OCI-LY3 (cell line): Measurements from ENCODE around the gene MAP4K3.

Experiments
- H2AFZ ChIP-seq: fragments of 200-600, 300-600 bp; shearing (Covaris generic); 2 replicates; pipeline ENCODE4 v1.6.0; 2014; ENCODE audit warnings: antibody characterized with exemption, low read depth, low read length
- H3K27ac ChIP-seq: fragments of 200-600, 300-600 bp; sonication (generic); 2 replicates; pipeline ENCODE4 v1.5.1; 2014; ENCODE audit warnings: mild to moderate bottlenecking, low read length, moderate library complexity, mixed read lengths
- H3K27me3 ChIP-seq: fragments of 200-600, 300-600 bp; sonication (generic); 2 replicates; pipeline ENCODE4 v1.6.1; 2014; ENCODE audit warnings: low read depth, low read length, mixed read lengths
- H3K36me3 ChIP-seq: fragments of 200-600, 300-600 bp; sonication (generic); replicated peaks from 2 replicates; pipeline ENCODE3; 2014; ENCODE audit warnings: low read depth, low read length, mixed read lengths
- H3K4me1 ChIP-seq: fragments of 300-600, 200-600 bp; sonication (generic); 2 replicates; pipeline ENCODE4 v1.6.1; 2014; ENCODE audit warnings: low read length, mixed read lengths
- H3K4me2 ChIP-seq: fragments of 200-600, 300-600 bp; sonication (generic); 2 replicates; pipeline ENCODE4 v1.6.1; 2014; ENCODE audit warnings: low read length, mixed read lengths
- H3K4me3 ChIP-seq: fragments of 300-600, 200-600 bp; sonication (generic); 2 replicates; pipeline ENCODE4 v1.5.1; 2014; ENCODE audit warnings: antibody characterized with exemption, mild to moderate bottlenecking, low read length, moderate library complexity
- H3K79me2 ChIP-seq: fragments of 300-600, 200-600 bp; shearing (Covaris generic); 2 replicates; pipeline ENCODE4 v1.6.1; 2014; ENCODE audit warnings: mild to moderate bottlenecking, low read length, mixed read lengths
- H3K9ac ChIP-seq: fragments of 300-600, 200-600 bp; shearing (Covaris generic); 2 replicates; pipeline ENCODE4 v1.6.0; 2014; ENCODE audit warnings: mild to moderate bottlenecking, low read length, moderate library complexity
- H3K9me3 ChIP-seq: fragments of 200-600, 300-600 bp; shearing (Covaris generic); 2 replicates; pipeline ENCODE4 v1.6.1; 2014; ENCODE audit warnings: low read length, mixed read lengths; ENCODE audit not compliant: insufficient read depth
- H4K20me1 ChIP-seq: fragments of 200-600, 300-600 bp; sonication (generic); 2 replicates; pipeline ENCODE4 v1.6.1; 2016; ENCODE audit warnings: low read length, mixed read lengths; ENCODE audit not compliant: insufficient read depth
- CTCF ChIP-seq: fragments of 200-600, 300-600 bp; sonication (generic); IDR thresholded peaks from 2 replicates; pipeline ENCODE4 v1.5.1; 2014; ENCODE audit warnings: antibody characterized with exemption, low read length, low read depth
- EZH2phosphoT487 ChIP-seq: fragments of 200-600 bp; shearing (Covaris generic); IDR thresholded peaks from 2 replicates; pipeline ENCODE4 v1.6.1; 2018; ENCODE audit warnings: antibody characterized with exemption, mixed run types, low read depth

The MAP4K3 gene

DNA sequence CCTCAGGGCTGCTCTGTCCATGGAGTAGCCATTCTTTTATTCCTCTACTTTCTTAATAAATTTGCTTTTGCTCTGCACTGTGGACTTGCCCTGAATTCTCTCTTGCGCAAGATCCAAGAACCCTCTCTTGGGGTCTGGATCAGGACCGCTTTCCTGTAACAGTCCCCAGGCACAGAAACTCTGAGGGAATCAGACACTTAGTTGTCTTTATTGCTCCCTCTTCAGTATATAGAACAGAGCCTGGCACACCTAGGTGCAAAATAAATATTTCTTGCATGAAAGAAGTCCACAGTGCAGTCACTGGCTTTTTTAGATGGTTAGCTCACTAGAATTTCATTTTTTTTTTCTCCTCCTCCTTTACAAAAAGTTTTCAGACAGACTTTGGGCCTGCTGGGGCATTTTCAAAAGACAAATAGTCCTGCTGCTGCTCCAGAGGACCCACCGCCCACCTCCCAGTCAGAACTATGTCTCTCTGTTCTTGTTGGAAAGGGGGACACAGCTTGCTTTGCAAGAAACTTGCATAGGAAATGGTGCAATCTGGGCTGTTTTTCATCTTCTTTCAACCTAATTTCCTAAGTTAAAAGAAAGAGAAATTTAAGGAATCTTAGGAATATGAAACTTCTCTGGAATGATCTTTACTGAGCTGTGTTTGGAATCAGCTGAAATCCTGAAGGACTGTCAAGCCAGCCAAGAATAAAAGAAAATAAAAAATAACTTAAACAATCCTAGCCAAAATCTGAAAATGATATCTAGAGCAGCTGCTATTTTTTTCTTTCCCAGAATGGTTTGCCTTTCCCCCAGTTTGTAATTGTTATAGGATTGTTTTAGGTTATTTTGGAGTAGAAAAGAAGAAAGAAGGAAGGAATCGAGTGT, 31.7 kb upstream of the MAP4K3 start:
- no peak overlapping the region for H3K9ac ChIP-seq
- H3K4me2 ChIP-seq, result no peak overlapping the region
- no peak overlapping the region for H2AFZ ChIP-seq
- H3K9me3 ChIP-seq, result no peaks in the 10 kb centered on the region
- H3K36me3 ChIP-seq, result no peaks in the 10 kb centered on the region
- H3K4me3 ChIP-seq, result no peak overlapping the region
- H4K20me1 ChIP-seq, result no peaks in the 10 kb centered on the region
- peaks cover 45% of the 10 kb centered on the region for H3K27me3 ChIP-seq
- TF ChIP-seq EZH2phosphoT487 (no peak), CTCF (no peak)
- H3K4me1 ChIP-seq, result peaks cover 22% of the 10 kb centered on the region
- no peaks in the 10 kb centered on the region for H3K79me2 ChIP-seq
- H3K27ac ChIP-seq, result no peak overlapping the region

DNA sequence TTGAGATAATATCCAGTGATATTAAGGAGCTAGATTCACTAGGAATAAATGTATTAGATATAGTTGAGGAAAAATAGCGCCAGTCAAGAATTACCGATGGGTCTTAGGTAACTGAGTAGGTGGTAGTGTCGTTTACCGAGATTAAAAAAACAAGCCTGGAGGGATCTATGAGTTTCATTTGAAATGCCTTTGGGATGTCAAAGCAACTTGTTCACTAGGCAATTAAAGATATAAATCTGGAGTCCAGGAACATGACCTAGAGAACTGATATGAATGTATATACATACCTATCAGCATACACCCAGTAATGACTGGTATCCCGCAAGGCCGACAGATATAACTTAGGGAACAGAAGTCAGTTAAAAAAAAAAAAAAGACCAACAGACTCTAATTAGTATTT, 29.2 kb upstream of the MAP4K3 start:
- Histone ChIP-seq H3K9ac (no peak overlapping the region), H3K4me3 (no peak overlapping the region), H2AFZ (no peak overlapping the region), H3K79me2 (no peaks in the 10 kb centered on the region), H3K9me3 (no peaks in the 10 kb centered on the region), H4K20me1 (no peaks in the 10 kb centered on the region), H3K27ac (no peak overlapping the region), H3K27me3 (peaks cover 42% of the 10 kb centered on the region), H3K4me1 (peaks cover 22% of the 10 kb centered on the region), H3K36me3 (no peaks in the 10 kb centered on the region), H3K4me2 (no peak overlapping the region)
- no peak for TF ChIP-seq EZH2phosphoT487
- no peak for TF ChIP-seq CTCF

DNA sequence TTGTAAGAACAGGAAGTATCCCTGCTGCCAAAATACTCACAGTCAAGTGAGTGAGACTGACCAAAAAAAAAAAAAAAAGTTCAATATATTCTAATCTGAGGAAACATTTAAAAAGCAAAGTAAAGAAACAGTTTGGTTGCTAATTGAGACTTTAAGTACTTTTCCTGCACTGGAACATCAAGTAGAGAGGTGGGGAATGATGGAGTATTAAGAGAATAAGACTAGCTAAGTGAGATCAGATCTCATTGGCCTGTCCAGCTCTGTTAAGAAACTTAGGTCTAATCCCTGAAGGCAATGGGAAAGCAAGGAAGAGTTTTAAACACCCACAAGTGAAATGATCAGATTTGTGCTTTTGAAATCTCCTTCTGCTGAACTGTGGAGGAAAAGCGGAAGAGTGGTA, 27.8 kb upstream of the MAP4K3 start:
- H4K20me1 ChIP-seq, result no peaks in the 10 kb centered on the region
- H3K36me3 ChIP-seq, result no peaks in the 10 kb centered on the region
- H3K4me3 ChIP-seq, result no peak overlapping the region
- no peaks in the 10 kb centered on the region for H3K79me2 ChIP-seq
- H3K27me3 ChIP-seq, result peaks cover 33% of the 10 kb centered on the region
- H3K9ac ChIP-seq, result no peak overlapping the region
- no peak for TF ChIP-seq CTCF
- no peak for TF ChIP-seq EZH2phosphoT487
- H2AFZ ChIP-seq, result no peak overlapping the region
- no peaks in the 10 kb centered on the region for H3K9me3 ChIP-seq
- peaks cover 11% of the 10 kb centered on the region for H3K4me1 ChIP-seq
- no peak overlapping the region for H3K4me2 ChIP-seq
- H3K27ac ChIP-seq, result no peak overlapping the region

GRCh38 chr2:39455826-39456225, 18.7 kb upstream of the MAP4K3 start:
- H3K9ac ChIP-seq, result no peak overlapping the region
- no peaks in the 10 kb centered on the region for H3K79me2 ChIP-seq
- no peaks in the 10 kb centered on the region for H3K4me1 ChIP-seq
- peaks cover 6% of the 10 kb centered on the region for H3K27me3 ChIP-seq
- H4K20me1 ChIP-seq, result no peaks in the 10 kb centered on the region
- no peak for TF ChIP-seq CTCF
- no peak for TF ChIP-seq EZH2phosphoT487
- H3K27ac ChIP-seq, result no peak overlapping the region
- H3K9me3 ChIP-seq, result no peaks in the 10 kb centered on the region
- H3K4me3 ChIP-seq, result no peak overlapping the region
- no peak overlapping the region for H2AFZ ChIP-seq
- H3K4me2 ChIP-seq, result no peak overlapping the region
- no peaks in the 10 kb centered on the region for H3K36me3 ChIP-seq
